ENCODE results near the gene LGSN.

GRCh38 chr6:63322981-63323380, 3.2 kb upstream of the LGSN start:
- TF ChIP-seq CTCF (IDR thresholded peaks at IDR 0.05 in 8 of 11, conservative IDR thresholded peaks at IDR 0.05 in 3 of 11) = no peak
- no peak for TF ChIP-seq POLR2A (IDR thresholded peaks at IDR 0.05)

Measured in spleen (tissue), 7 donors.